A673 (cell line): Measurements from ENCODE around the gene KAZN. TPM values are rescaled to one million over a fixed set of nuclear protein-coding genes. Genes with fewer than 3 reads are reported as not detected.

ENCODE experiments used
- BruUV-seq: library from RNA; stranded (reverse); fragments of 400-500 nt; replicated peaks from 2 replicates; lab custom pipeline; 2021; lab: Mats Ljungman, UMichigan
- CTCF ChIA-PET: fragments of 300-600 bp; sonication (Branson Sonifier 250); formaldehyde crosslinking; loops from one replicate; lab custom pipeline; 2022; ENCODE audit warnings: antibody characterized with exemption; lab: Charles Lee
- POLR2A ChIA-PET: fragments of 300-600 bp; sonication (Branson Sonifier 250); formaldehyde crosslinking; loops from one replicate; lab custom pipeline; 2022; ENCODE audit warnings: antibody characterized with exemption; ENCODE audit not compliant: low non-redundant PET; lab: Charles Lee
- DNase-seq: peaks from one replicate; pipeline ENCODE4 v3.0.0-alpha.2; 2015; ENCODE audit warnings: low spot score
- H3K27ac ChIP-seq: fragments of 200-600 bp; sonication (generic); 2 replicates; pipeline ENCODE4 v1.5.1; 2016; ENCODE audit warnings: mixed run types, low read depth, mild to moderate bottlenecking, mixed read lengths, antibody characterized with exemption, low read length; ENCODE audit not compliant: poor library complexity, severe bottlenecking
- H3K27me3 ChIP-seq: fragments of 200-600 bp; sonication (generic); replicated peaks from 2 replicates; pipeline ENCODE4 v1.6.1; 2017; ENCODE audit warnings: mixed run types, low read depth, mild to moderate bottlenecking, mixed read lengths, antibody characterized with exemption, low read length; ENCODE audit not compliant: insufficient read depth, poor library complexity
- H3K36me3 ChIP-seq: fragments of 200-600 bp; sonication (generic); 2 replicates; pipeline ENCODE4 v1.6.1; 2016; ENCODE audit warnings: mixed run types, mild to moderate bottlenecking, mixed read lengths, antibody characterized with exemption, low read length; ENCODE audit not compliant: insufficient read depth, poor library complexity, severe bottlenecking
- H3K4me1 ChIP-seq: fragments of 200-600 bp; sonication (generic); 2 replicates; pipeline ENCODE4 v1.6.1; 2017; ENCODE audit warnings: mixed run types, mild to moderate bottlenecking, mixed read lengths, antibody characterized with exemption, low read length; ENCODE audit not compliant: insufficient read depth, poor library complexity, severe bottlenecking
- H3K4me3 ChIP-seq: fragments of 200-600 bp; sonication (generic); 2 replicates; pipeline ENCODE4 v1.5.1; 2016; ENCODE audit warnings: low read depth, mixed run types, mild to moderate bottlenecking, mixed read lengths, low read length; ENCODE audit not compliant: poor library complexity, severe bottlenecking
- H3K9me3 ChIP-seq: fragments of 200-600 bp; sonication (generic); 2 replicates; pipeline ENCODE4 v1.6.1; 2016; ENCODE audit warnings: mixed run types, low read depth, mild to moderate bottlenecking, mixed read lengths, antibody characterized with exemption, low read length; ENCODE audit not compliant: poor library complexity, severe bottlenecking
- EZH2 ChIP-seq: fragments of 200-600 bp; sonication (generic); IDR thresholded peaks from 2 replicates; pipeline ENCODE4 v1.6.1; 2017; ENCODE audit warnings: borderline replicate concordance, low read depth, mild to moderate bottlenecking, mixed read lengths, antibody characterized with exemption, low read length; ENCODE audit not compliant: poor library complexity, severe bottlenecking
- intact Hi-C: fragments of 100-400 bp; cut with micrococcal nuclease; formaldehyde crosslinking; loops from one replicate; pipeline ENCODE4 v1.10.0; 2022; ENCODE audit not compliant: unreplicated experiment
- total RNA-seq: library from RNA; stranded (reverse); gene quantifications from 2 replicates; pipeline ENCODE4 v1.2.3, GENCODE V29; 2021
- TF ChIP-seq, protein P1 (sequence below): fragments of 300-800, 200-600 bp; sonication (generic); conservative IDR thresholded peaks from 2 replicates; pipeline ENCODE4 v1.5.1; 2017; ENCODE audit warnings: low read depth, mild to moderate bottlenecking, antibody characterized with exemption, low read length, moderate library complexity, mixed read lengths

The KAZN gene
- total RNA-seq, 1 experiment from 2014 or later: 8.0 TPM

DNA sequence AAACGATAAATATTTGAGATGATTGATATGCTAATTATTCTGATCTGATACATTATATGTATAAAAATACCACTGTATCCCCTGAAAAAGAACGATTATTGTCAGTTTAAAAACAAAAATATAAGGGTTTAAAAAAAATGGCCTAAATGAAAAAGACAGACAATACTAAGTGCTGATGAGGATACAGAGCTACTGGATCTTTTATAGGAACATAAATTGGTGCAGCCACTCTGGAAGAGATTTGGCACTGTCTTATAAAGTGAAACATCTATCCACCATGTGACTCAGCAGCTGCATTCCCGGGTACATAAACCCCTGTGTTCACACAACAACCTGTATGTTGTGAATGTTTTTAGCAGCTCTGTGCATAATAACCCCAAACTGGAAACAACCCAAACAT is 44.2 kb downstream of the KAZN start:
- POLR2A ChIA-PET: no interaction called here
- Histone ChIP-seq H3K36me3 (no peaks in the 10 kb centered on the region), H3K27me3 (no peaks in the 10 kb centered on the region), H3K4me1 (no peaks in the 10 kb centered on the region), H3K9me3 (peaks cover 3% of the 10 kb centered on the region), H3K27ac (no peak overlapping the region), H3K4me3 (no peak overlapping the region)
- TF ChIP-seq, protein P1, sequence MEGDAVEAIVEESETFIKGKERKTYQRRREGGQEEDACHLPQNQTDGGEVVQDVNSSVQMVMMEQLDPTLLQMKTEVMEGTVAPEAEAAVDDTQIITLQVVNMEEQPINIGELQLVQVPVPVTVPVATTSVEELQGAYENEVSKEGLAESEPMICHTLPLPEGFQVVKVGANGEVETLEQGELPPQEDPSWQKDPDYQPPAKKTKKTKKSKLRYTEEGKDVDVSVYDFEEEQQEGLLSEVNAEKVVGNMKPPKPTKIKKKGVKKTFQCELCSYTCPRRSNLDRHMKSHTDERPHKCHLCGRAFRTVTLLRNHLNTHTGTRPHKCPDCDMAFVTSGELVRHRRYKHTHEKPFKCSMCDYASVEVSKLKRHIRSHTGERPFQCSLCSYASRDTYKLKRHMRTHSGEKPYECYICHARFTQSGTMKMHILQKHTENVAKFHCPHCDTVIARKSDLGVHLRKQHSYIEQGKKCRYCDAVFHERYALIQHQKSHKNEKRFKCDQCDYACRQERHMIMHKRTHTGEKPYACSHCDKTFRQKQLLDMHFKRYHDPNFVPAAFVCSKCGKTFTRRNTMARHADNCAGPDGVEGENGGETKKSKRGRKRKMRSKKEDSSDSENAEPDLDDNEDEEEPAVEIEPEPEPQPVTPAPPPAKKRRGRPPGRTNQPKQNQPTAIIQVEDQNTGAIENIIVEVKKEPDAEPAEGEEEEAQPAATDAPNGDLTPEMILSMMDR: no peak
- TF ChIP-seq EZH2: no peak
- CTCF ChIA-PET: no interaction called here
- no peak for DNase-seq
- intact Hi-C loops: no loop called here
- BruUV-seq: no TSS peak

DNA sequence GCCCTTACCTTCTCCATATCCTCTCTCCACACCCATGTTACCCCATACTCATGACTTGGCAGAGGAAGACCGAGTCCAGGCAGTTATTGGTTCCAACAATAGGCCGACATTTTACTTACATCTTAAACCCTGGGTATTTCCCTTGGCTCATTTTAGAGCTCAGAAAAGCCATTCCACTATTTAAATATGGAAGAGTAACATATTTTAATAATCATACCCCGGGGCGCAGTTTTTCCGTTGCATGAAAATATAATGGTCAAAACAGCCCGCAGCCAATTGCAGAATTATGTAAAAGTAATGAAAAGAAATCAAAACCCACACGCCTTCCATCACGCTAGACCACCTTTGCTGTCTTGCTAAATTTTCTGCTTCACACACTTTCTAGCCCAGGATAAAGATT is 48.5 kb downstream of the KAZN start:
- Histone ChIP-seq H3K36me3 (no peaks in the 10 kb centered on the region), H3K27ac (no peak overlapping the region), H3K9me3 (peaks cover 3% of the 10 kb centered on the region), H3K27me3 (no peaks in the 10 kb centered on the region), H3K4me3 (no peak overlapping the region), H3K4me1 (no peaks in the 10 kb centered on the region)
- DNase-seq: no peak
- BruUV-seq: no TSS peak
- intact Hi-C loops: no loop called here
- ChIA-PET CTCF (no interaction called here), POLR2A (no interaction called here)
- TF ChIP-seq EZH2: no peak
- TF ChIP-seq, protein P1: no peak

DNA sequence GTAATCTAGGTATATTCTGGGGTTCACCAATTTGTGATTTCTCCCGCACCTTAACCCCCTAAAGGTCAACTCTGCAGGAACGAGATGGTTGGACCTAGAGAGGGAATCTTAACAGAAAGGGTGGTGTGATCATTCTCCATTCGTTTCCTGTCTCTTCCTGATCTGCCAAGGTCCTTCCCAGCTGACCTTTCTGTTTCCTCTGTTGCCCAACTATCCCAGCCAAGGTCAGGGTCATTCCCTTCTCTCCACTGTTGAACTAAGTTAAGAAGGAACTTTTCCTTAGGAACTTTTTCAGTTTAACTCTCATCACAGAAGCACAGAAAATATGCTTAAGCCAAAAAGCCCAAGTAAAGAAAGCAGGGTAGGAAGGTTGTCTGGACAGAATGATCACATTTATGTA is 49.3 kb downstream of the KAZN start:
- intact Hi-C loops: no loop called here
- POLR2A ChIA-PET: no interaction called here
- H3K27ac ChIP-seq: no peak overlapping the region

More for the DNA sequence above, 49.3 kb downstream of the KAZN start:
- Histone ChIP-seq H3K9me3 (peaks cover 2% of the 10 kb centered on the region), H3K4me1 (no peaks in the 10 kb centered on the region), H3K4me3 (no peak overlapping the region), H3K36me3 (no peaks in the 10 kb centered on the region), H3K27me3 (no peaks in the 10 kb centered on the region)
- no TSS peak for BruUV-seq
- no peak for DNase-seq
- CTCF ChIA-PET: no interaction called here
- TF ChIP-seq EZH2: no peak
- TF ChIP-seq, protein P1: no peak
